NCI-H2227 (cell line): ENCODE measurements around the gene SERPIND1.

Experiments used
- DNase-seq: peaks from one replicate; lab custom pipeline; 2025; ENCODE audit not compliant: unreplicated experiment; lab: John Stamatoyannopoulos, UW

SERPIND1 gene

DNA sequence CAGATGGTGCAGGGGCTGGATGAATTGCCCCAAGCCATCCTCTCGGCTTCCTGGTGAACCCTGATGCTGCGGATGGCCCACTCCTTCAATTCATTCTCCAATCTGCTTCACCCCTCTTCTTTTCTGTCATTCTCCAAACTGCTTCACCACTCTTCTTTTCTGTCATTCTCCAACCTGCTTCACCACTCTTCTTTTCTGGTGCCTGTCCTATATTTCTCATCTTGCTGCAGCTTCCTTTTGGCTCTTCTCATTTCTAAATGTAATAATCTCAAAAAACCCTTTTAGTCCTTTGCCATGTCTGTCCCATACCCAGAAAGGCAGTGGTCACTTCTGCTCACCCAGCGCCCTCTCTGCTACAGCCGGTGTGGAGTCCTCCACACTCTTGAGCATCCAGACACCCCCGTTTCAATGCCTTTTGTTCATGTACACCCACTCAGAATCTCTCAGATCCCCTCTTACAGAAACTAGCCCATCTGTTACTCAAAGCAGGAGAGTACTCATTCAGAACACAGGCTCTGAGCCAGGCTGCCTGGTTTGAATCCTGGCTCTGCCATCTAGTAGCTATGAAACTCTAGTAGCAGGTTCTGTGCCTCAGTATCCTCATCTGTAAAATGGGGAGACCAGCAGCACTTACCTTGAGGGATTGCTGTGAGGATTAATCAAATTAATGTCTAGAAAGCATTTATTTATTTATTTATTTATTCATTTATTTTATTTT is 14.9 kb downstream of the SERPIND1 start:
- DNase-seq: no peak

DNA sequence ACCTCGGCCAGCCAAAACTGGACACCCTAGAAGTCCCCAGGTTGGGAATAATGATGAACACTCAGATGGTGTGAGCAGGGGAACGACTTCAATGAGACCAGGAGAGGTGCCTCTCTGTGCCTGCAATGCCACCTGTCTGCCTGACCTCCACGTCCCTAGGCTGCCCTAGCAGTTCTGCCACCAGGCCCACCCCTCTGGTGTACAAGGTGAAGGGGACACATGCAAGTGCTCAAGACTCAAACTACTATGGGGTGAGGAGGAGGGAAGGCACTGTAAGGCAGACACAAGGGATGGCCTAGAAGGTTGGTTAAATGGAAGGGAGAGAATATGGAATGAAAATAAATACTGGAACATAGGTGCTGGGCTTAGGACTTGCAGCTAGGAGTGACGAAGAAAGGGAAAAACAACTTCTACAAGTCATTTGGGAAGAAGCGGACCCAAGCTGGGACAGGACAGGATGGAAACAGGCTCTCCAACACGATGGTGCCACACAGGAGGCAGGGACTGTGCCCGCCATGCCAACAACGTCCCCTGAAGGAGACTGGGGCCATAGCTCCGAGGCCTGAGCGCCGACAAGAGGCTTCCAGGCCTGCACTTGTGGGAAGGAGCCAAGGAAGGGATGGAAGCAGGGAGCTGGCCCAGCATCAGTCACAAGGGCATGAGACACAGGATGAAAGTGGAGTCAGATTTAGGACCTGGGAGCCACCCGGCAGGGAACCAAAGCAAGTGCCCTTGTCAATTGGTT is 18.5 kb downstream of the SERPIND1 start:
- DNase-seq: no peak

GRCh38 chr22:20792966-20793728 is 19.2 kb downstream of the SERPIND1 start:
- DNase-seq: no peak

DNA sequence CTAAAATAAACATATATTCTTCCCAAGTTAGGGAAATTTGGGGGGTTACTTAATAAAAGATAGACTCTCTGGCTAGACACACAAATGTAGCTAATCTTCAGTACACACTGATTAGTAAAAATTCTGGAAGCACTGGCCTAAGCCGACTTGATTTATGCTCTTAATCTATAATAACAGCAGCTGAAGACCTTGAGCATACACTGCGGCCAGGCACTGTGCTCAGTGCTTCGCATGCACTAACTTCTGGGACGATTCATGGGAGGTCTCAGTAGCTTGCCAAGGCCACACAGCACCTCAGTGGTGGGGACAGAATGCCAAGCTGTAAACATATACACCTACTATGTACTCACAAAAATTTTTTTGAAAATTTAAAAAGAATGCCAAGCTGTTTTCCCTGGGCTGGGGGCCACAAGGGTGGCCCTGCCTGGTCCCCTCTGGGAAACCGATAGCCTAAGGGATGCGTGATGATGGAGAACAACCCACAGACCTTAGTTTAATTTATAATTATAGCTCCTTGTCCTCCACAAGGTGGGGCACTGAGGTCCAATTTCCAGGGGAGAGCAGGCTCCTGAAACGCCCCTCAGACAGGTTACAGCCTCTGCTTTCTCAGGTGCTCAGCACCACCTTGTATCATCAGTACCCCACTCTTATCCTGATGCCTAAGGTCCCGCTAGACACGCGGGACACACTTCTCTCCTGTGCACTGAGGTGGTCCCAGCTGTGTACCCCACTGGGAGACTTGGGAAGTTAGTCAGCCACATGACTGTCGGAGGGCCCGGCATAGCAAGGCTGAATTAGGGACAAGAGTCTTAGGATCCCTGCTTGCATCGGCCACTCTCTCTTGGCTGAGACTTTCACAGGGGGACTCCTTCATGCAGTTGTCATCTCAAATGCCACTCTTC is 20.1 kb downstream of the SERPIND1 start:
- DNase-seq: no peak

GRCh38 chr22:20794650-20795413 is 20.9 kb downstream of the SERPIND1 start:
- no peak for DNase-seq

- no peak for DNase-seq
These were observed 22.8 kb downstream of the SERPIND1 start for GRCh38 chr22:20796731-20797130.

DNA sequence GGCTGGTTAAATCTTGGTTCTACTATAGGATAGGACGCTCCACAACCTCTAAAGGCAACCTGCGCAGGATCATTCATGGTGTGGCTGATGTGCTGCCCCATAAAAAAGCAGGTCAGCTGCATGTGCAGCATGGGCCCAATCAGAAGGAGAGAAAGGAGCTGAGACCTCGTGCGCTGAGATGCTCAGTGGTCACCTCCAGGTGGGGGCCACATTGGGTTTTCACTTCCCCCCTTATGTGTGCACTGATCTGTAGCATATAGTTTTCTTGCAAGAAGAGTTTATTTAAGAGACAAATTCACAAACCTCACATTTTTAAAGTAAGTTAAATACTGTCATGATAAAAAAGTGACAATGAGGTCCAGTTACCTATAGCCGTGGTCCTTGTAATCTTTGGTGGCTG is 24.3 kb downstream of the SERPIND1 start:
- DNase-seq: no peak

- no peak for DNase-seq
These were observed 25.1 kb downstream of the SERPIND1 start for GRCh38 chr22:20798974-20799373.

DNA sequence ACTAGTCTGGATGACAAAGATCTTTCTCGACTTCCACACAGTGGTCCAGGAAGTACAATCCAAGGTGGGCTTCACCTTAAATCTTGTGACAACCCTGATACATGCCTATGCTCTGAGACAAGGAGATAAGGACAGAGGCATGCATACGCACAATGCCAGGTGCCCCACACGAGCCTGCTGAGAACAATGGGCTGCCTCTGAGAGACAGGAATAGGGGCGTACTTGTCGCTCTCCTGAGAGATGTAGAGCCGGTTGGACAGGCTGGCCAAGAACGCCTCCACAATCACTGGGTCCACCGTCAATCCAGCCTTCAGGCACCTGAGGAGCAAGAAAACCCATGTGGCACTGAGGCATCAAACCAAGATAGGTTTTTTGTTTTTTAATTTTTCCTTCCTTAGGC is 25.5 kb downstream of the SERPIND1 start:
- DNase-seq: no peak

DNA sequence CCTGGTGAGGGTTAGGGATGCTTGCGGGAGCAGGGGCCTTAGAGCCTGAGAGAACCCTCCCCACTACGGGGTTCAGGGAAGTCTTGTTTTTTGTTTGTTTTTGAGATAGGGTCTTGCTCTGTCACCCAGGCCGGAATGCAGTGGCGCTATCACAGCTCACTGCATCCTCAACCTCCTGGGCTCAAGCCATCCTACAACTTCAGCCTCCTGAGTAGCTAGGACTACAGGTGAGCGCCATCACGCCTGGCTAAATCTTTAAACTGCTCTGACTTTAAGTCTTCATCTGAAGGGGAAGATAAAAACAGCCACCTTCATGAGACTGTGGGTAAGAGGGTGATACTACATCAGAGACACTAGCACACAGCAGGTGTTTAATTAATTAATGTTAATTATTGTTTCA is 28.5 kb downstream of the SERPIND1 start:
- DNase-seq: no peak

DNA sequence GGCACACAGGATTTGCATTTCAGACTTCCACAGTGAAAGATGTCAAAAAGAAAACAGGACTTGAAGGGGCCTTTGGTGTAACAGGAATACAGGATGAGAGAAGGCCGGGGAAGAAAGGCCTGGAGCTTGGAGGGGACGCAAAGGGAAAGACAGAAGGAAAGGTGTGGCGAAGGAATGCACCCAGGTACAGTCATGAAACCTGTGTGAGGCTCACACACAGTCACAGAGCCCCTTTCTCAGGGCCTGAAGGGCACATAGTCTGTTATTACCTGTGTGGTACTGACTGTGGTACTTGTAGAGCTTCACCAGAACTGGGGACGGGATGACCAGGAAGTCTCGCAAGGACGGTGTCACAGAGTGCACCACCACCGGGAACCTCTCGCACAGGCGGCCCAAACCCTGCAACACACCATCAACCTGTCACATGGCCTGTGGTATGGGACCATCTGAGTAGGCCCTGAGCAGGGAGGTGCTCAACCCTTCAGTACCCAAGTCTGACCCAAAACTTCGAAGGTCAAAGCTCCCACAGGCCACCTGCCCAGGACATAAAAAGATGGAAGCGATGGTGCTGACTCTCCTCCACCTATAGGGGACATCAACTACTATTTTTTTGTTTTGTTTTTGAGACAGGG is 29.1 kb downstream of the SERPIND1 start:
- no peak for DNase-seq

DNA sequence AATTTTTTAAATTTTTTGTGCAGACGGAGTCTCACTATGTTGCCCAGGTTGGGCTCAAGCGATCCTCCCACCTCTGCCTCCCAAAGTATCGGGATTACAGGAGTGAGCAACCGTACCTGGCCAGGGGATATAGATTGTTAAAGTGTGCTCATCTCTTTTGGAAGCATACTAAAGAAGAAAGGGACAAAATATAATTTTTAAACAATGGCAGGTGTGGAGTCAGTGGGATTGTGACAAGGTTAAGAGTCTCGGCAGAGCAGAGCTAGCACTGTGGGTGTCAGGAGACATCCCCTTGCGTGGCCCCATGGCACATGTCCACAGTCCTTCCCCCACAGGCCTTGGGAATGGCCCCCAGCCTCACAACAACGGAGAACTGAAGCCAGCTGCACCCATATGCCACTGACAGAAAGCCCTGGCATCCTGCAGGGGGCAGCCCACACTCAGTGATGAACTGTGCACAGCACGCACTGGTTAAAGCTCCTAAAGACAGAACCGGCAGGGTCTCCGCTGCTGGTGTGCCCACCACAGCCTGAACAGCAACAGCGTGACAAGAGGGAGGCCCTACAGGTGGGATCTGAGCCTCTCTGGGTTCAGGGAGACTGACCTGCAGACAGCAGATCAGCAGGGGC is 29.9 kb downstream of the SERPIND1 start:
- DNase-seq: peak; percentile 29

- no peak for DNase-seq
These were observed 30.7 kb downstream of the SERPIND1 start for GRCh38 chr22:20804650-20805049.

- no peak for DNase-seq
These were observed 32.1 kb downstream of the SERPIND1 start for GRCh38 chr22:20805972-20806471.

GRCh38 chr22:20807315-20807752 is 33.4 kb downstream of the SERPIND1 start:
- no peak for DNase-seq

GRCh38 chr22:20808844-20809243 is 34.9 kb downstream of the SERPIND1 start:
- DNase-seq: no peak

DNA sequence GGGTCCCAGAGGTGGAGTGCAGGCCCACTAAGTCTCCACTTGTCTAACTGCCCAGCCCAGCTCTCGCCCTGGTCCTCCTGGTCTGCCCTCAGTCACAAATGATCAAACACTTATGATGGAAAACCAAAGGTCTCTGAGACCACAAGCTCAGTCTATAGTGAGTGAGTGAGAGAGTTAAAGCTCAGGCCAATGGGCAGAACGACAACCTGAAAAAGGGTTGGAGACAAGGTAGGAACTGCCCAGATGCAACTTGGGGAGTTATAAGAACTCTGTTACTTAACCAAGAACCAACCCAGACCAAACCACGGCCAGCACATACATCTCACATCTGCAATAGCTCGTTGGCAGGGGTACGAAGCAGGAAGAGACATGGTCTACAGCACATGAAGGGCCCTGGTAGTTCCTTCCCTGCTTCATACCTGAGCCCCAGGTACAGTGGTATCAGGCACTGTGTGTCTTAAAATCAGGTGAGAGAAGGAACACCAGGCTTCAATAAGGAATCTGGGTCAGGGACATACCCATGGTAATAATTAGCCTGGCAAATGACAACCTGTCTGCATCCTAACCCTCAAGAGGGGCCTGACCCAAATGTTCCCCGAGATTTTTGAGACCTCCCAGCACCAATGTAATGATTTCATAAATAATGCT is 35.7 kb downstream of the SERPIND1 start:
- DNase-seq: no peak

DNA sequence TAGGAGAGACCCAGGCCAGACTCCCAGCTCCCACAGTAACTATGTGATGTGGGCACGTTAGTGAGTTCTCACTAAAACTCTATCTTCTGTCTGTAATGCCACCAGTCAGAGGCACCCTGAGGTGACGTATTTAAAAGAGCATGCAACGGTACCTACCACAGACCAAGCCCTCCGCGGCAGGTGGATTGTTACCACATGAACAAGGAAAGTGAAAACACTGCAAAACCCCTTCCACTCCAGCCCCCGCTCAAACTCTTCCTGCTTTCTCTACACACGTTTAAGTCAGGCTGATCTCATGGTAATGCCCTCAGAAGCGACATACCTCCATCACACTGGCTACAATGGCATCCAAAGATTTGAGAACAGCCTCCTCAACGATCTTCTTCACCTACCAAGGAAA is 36.7 kb downstream of the SERPIND1 start:
- no peak for DNase-seq
